Uterus (tissue), 4 donors: ENCODE measurements around the gene MAP6D1. TPM values are rescaled to one million over a fixed set of nuclear protein-coding genes. Genes with fewer than 3 reads are reported as not detected.

ENCODE experiments used
- DNase-seq, 2 donors: peaks; one replicate each; pipeline ENCODE4 v3.0.0-alpha.2; 2019 to 2020
- H3K27ac ChIP-seq, 2 donors: fragments of 200-600 bp; sonication (generic); 1 replicate in 1 of 2; 2 replicates in 1 of 2; pipeline ENCODE4 v1.5.1; 2016 to 2018
- H3K27me3 ChIP-seq, 2 donors: fragments of 200-600 bp; sonication (generic); one replicate each; pipeline ENCODE4 v1.5.1; 2018 to 2019; ENCODE audit warnings: control low read depth in 1 of 2
- H3K36me3 ChIP-seq, 2 donors: fragments of 200-600 bp; sonication (generic); one replicate each; pipeline ENCODE4 v1.5.1; 2019; ENCODE audit warnings: control low read depth in 1 of 2
- H3K4me1 ChIP-seq, 2 donors: fragments of 200-600 bp; sonication (generic); one replicate each; pipeline ENCODE4 v1.5.1; 2018 to 2019; ENCODE audit warnings: control low read depth in 1 of 2
- H3K4me3 ChIP-seq, 2 donors: fragments of 200-600 bp; sonication (generic); 1 replicate in 1 of 2; 2 replicates in 1 of 2; pipeline ENCODE4 v1.5.1; 2018 to 2019; ENCODE audit warnings: mild to moderate bottlenecking in 1 of 2
- H3K9me3 ChIP-seq, 2 donors: fragments of 200-600 bp; sonication (generic); one replicate each; pipeline ENCODE4 v1.5.1; 2019; ENCODE audit warnings: control low read depth in 1 of 2
- POLR2A ChIP-seq, 2 donors: fragments of 450-650 bp; IDR thresholded peaks; one replicate each; pipeline ENCODE4 v1.6.1; 2016; ENCODE audit warnings: antibody characterized with exemption in 2 of 2, mild to moderate bottlenecking in 1 of 2, moderate library complexity in 1 of 2
- intact Hi-C: fragments of 100-400 bp; cut with DNase I; formaldehyde crosslinking; loops from one replicate; pipeline ENCODE4 v1.15.1; 2023; ENCODE audit warnings: low total_unique reads
- total RNA-seq, 4 donors: library from RNA; depleted of rRNA in 3 of 4; stranded (reverse); fragments of >200 nt in 3 of 4; gene quantifications; one replicate each; pipeline versions ENCODE4 v1.1.0 to v1.2.4, GENCODE V29; 2014 to 2023
- TF ChIP-seq, protein P1 (sequence below), 4 experiments: fragments of 200-600 bp in 2 of 4; fragments of 450-650 bp in 2 of 4; sonication (generic) in 2 of 4; IDR thresholded peaks; one replicate each; pipeline ENCODE4 v1.5.1; 2016 to 2019; ENCODE audit warnings: antibody characterized with exemption in 4 of 4, mild to moderate bottlenecking in 2 of 4, moderate library complexity in 1 of 4
- donor health status: DM: yes; HTN: yes; CAD: no.

MAP6D1 gene
- total RNA-seq, 4 donors from 2014 or later = 1.0 to 1.9 TPM; not detected in 2

DNA sequence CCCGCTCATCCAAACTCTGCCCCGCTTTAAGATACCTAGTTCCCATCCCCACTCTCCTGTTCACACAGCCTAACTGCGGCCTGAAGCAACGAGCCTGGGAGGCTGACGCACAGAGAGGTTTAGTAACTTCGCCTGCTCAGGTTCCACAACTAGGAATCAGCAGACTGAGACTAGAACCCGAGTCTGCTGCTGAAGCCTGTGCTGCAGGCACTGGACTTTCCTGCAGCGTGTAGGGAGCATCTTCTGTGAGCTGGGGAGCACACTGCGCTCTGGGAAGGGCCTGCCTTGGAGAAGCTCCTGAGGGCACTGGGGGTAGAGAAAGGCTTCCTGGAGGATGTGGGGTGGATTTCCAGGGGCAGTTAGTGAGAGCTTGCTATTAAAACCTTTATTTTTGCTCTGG lies 4.8 kb upstream of the MAP6D1 start:
- no peak for DNase-seq
- no peak overlapping the region for H3K4me3 ChIP-seq
- TF ChIP-seq, protein P1, sequence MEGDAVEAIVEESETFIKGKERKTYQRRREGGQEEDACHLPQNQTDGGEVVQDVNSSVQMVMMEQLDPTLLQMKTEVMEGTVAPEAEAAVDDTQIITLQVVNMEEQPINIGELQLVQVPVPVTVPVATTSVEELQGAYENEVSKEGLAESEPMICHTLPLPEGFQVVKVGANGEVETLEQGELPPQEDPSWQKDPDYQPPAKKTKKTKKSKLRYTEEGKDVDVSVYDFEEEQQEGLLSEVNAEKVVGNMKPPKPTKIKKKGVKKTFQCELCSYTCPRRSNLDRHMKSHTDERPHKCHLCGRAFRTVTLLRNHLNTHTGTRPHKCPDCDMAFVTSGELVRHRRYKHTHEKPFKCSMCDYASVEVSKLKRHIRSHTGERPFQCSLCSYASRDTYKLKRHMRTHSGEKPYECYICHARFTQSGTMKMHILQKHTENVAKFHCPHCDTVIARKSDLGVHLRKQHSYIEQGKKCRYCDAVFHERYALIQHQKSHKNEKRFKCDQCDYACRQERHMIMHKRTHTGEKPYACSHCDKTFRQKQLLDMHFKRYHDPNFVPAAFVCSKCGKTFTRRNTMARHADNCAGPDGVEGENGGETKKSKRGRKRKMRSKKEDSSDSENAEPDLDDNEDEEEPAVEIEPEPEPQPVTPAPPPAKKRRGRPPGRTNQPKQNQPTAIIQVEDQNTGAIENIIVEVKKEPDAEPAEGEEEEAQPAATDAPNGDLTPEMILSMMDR (IDR thresholded peaks at IDR 0.05) = no peak
- TF ChIP-seq POLR2A (IDR thresholded peaks at IDR 0.05) = no peak
- intact Hi-C loops = no loop called here
- H3K9me3 ChIP-seq = no peaks in the 10 kb centered on the region
- H3K27me3 ChIP-seq = no peaks in the 10 kb centered on the region
- H3K4me1 ChIP-seq = peaks cover 0 to under 1% of the 10 kb centered on the region in 2 donors
- no peaks in the 10 kb centered on the region for H3K36me3 ChIP-seq
- no peak overlapping the region for H3K27ac ChIP-seq

DNA sequence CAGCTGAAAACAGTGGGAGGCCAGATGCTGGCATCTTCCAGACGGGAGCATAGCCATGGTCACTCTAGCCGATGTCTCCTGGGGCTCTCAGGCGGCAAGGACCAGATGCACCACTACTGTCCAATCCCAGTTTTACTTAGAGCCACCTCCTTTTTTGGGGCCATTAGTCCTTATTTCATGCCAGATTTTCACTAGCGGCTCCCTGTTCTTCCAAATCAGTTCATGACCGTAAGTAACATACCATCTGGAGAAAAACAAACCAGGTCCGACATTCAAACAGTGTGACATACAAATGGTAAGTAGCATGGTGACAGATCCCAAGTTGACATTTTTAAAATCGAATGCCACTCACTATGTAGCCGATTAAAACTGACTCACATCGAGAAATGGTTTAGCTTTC lies 4.1 kb upstream of the MAP6D1 start:
- Histone ChIP-seq H3K36me3 (no peaks in the 10 kb centered on the region), H3K4me1 (peaks cover 0 to 7% of the 10 kb centered on the region in 2 donors), H3K27me3 (no peaks in the 10 kb centered on the region), H3K27ac (no peak overlapping the region), H3K4me3 (no peak overlapping the region), H3K9me3 (no peaks in the 10 kb centered on the region)
- DNase-seq = no peak
- TF ChIP-seq POLR2A (IDR thresholded peaks at IDR 0.05) = no peak
- TF ChIP-seq, protein P1 (IDR thresholded peaks at IDR 0.05) = no peak
- intact Hi-C loops = no loop called here

DNA sequence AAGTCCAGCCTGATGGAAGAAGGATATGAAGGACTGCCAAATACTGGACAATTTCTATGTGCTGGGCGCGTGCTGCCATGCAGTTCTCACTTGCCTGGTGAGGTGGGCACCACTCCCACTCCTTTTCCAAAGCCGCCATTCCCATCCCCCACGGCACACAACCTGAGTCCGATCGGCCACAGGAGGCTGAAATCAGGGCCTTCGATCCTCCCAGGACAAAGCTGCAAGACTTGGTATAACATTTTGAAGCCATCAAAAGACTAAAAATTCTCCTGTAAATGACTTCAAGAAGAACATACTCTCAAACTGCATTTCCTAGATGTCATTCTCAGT lies 3.1 kb upstream of the MAP6D1 start:
- no peak overlapping the region for H3K4me3 ChIP-seq
- no peaks in the 10 kb centered on the region for H3K36me3 ChIP-seq
- H3K27ac ChIP-seq = no peak overlapping the region
- H3K27me3 ChIP-seq = no peaks in the 10 kb centered on the region
- DNase-seq = no peak
- intact Hi-C loops = no loop called here
- peaks cover 0 to 9% of the 10 kb centered on the region in 2 donors for H3K4me1 ChIP-seq
- H3K9me3 ChIP-seq = no peaks in the 10 kb centered on the region
- TF ChIP-seq, protein P1 (IDR thresholded peaks at IDR 0.05) = no peak
- TF ChIP-seq POLR2A (IDR thresholded peaks at IDR 0.05) = no peak

DNA sequence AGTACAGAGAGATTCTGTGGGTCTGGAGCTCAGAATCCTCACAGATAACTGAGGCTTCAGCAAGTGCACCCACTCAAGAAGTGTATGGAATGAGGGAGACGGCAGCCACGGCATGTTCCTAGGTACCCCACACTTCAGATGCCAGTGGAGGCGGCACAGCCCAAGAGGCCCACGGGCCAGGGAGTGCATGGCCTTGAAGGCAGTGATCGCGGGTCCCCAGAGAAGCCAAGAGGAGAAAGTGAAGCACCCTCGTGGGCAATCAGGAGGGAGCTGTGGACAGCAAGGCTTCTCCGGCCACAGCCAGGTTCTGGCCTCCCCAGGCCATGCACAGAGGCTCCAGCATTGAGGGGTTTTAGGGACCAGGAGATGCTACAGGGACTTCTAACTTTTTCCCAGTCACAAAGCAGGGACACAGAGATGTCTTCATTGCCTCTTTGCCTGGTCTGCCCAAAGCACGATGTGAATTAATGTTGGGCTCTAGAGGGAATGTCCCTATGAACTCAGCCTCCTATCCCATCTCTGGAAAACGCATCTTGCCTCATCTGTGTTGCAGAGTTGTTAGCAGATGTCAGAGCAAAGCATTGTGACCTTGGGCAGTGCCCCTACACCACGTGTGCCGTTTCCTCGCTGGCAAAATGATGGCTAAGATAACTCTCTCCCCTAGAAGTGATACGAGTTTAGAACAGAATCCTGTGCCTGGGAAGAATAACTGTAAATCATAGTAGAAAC lies 2.6 kb upstream of the MAP6D1 start:
- H3K4me1 ChIP-seq = peaks cover 0 to 9% of the 10 kb centered on the region in 2 donors
- no peaks in the 10 kb centered on the region for H3K27me3 ChIP-seq
- no peak overlapping the region for H3K4me3 ChIP-seq
- intact Hi-C loops = no loop called here
- H3K9me3 ChIP-seq = no peaks in the 10 kb centered on the region
- TF ChIP-seq POLR2A (IDR thresholded peaks at IDR 0.05) = no peak
- TF ChIP-seq, protein P1 (IDR thresholded peaks at IDR 0.05) = no peak
- no peaks in the 10 kb centered on the region for H3K36me3 ChIP-seq
- H3K27ac ChIP-seq = no peak overlapping the region
- DNase-seq = no peak

DNA sequence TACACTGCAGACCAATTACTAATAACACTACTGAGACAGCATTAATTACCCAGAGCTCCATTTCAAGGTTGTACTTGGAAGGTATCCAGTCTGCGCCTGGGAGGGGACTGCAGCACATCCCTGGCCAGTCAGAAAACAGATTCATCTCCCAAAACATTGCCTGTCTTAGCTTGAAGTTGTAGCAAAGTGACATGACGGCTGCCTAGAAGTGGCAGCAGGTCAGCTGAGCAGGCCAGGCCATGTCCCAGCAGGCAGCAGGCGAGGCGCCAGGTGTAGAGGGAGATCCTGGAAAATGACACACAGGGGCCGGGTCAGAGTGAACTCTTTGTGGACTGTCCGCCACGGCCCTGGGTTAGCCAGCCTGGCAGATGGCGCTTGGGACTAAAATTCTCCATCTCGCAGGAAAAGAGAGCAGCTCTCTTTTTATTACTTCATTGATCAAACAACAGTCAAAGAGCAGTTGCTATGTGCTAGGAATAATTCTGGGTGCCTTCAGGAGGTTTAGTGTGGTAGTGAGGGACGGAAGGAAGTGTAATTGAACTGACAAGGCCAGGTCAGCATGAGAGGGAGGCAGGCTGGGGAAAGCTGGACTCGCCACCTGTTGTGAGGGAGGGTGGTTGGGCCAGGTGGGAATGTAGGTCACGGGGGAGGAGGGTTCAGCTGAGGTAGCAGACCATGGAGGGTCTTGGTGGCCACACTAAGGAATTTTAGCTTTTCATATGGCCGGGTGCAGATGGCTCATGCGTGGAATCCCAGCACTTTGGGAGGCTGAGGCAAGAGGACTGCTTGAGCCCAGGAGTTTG lies 1.3 kb upstream of the MAP6D1 start:
- no peak for DNase-seq
- no peak overlapping the region for H3K27ac ChIP-seq
- H3K4me1 ChIP-seq = peaks cover 0 to 9% of the 10 kb centered on the region in 2 donors
- intact Hi-C loops = no loop called here
- no peaks in the 10 kb centered on the region for H3K36me3 ChIP-seq
- no peaks in the 10 kb centered on the region for H3K27me3 ChIP-seq
- no peaks in the 10 kb centered on the region for H3K9me3 ChIP-seq
- TF ChIP-seq, protein P1 (IDR thresholded peaks at IDR 0.05) = no peak
- no peak for TF ChIP-seq POLR2A (IDR thresholded peaks at IDR 0.05)
- no peak overlapping the region for H3K4me3 ChIP-seq
